Activated B cell treated with CpG ODN at 0.5 μM for 24 hours (primary cell): ENCODE results near the gene DOCK2. TPM values are rescaled to one million over a fixed set of nuclear protein-coding genes. Genes with fewer than 3 reads are reported as not detected.

Source experiments
- ATAC-seq: fragments of 200-7000 bp; cut with Tn5 transposase; one replicate; pipeline ENCODE4 v1.10.0; 2021; ENCODE audit warnings: low read depth, mild to moderate bottlenecking, moderate library complexity
- CTCF ChIA-PET: fragments of 350-600 bp; sonication (Branson Sonifier 250); formaldehyde crosslinking; loops from one replicate; lab custom pipeline; 2021; ENCODE audit warnings: antibody characterized with exemption; lab: Charles Lee
- POLR2A ChIA-PET: fragments of 350-600 bp; sonication (Branson Sonifier 250); formaldehyde crosslinking; loops from one replicate; lab custom pipeline; 2021; ENCODE audit warnings: antibody characterized with exemption; lab: Charles Lee
- DNase-seq: peaks from one replicate; pipeline ENCODE4 v3.0.0; 2022
- H3K27ac Mint-ChIP-seq: one replicate; pipeline ENCODE4 v1.8.0; 2020; ENCODE audit warnings: mixed read lengths
- H3K27me3 Mint-ChIP-seq: one replicate; pipeline ENCODE4 v1.8.0; 2021; ENCODE audit warnings: mixed read lengths
- H3K36me3 Mint-ChIP-seq: one replicate; pipeline ENCODE4 v1.8.0; 2021; ENCODE audit warnings: low read depth, mixed read lengths
- H3K4me1 Mint-ChIP-seq: one replicate; pipeline ENCODE4 v1.8.0; 2021; ENCODE audit warnings: mixed read lengths
- H3K4me3 Mint-ChIP-seq: one replicate; pipeline ENCODE4 v1.8.0; 2020; ENCODE audit warnings: mild to moderate bottlenecking, mixed read lengths
- H3K9me3 Mint-ChIP-seq: one replicate; pipeline ENCODE4 v1.8.0; 2020; ENCODE audit warnings: mixed read lengths
- CTCF ChIP-seq: fragments of 200-600 bp; IDR thresholded peaks from one replicate; pipeline ENCODE4 v1.8.0; 2022; ENCODE audit warnings: antibody characterized with exemption, mild to moderate bottlenecking
- intact Hi-C: fragments of 100-400 bp; cut with micrococcal nuclease; formaldehyde crosslinking; loops from one replicate; pipeline ENCODE4 v1.15.1; 2024
- total RNA-seq: library from RNA; stranded (reverse); gene quantifications from 2 replicates; pipeline ENCODE4 v1.2.3, GENCODE V29; 2022

DOCK2 gene
- total RNA-seq, 1 donor from 2014 or later = 344 TPM

- intact Hi-C loops = loop anchor here (1.0 to 5.0 kb wide), 2 partner anchors 277 to 998 kb away; no protein-coding TSS in a partner anchor
- DNase-seq (no peak), ATAC-seq (no peak)
- Mint-ChIP-seq H3K27ac (no peak within 1 kb of the TSS), H3K4me1 (peaks cover 9% of the 10 kb centered on the region), H3K27me3 (no peaks in the 10 kb centered on the region), H3K4me3 (no peak within 1 kb of the TSS), H3K9me3 (no peaks in the 10 kb centered on the region), H3K36me3 (peaks cover 64% of the 10 kb centered on the region)
- POLR2A ChIA-PET = no interaction called here
- no peak for TF ChIP-seq CTCF
- CTCF ChIA-PET = interaction anchor here (1.2 to 1.8 kb wide), 3 partner anchors 9 to 278 kb away, joined by 3 to 11 read pairs (median 5); no protein-coding TSS in a partner anchor
These were observed 343.5 kb downstream of the DOCK2 start, which contains the start of gene INSYN2B for GRCh38 chr5:169980418-169981053. INSYN2B (minus strand) TSS chr5:169980495; CDS start chr5:169883898, 96,597 bp downstream.

GRCh38 chr5:169988206-169988605 lies 351.1 kb downstream of the DOCK2 start:
- Mint-ChIP-seq H3K4me1 (no peaks in the 10 kb centered on the region), H3K9me3 (no peaks in the 10 kb centered on the region), H3K27ac (no peak overlapping the region), H3K4me3 (no peak overlapping the region), H3K27me3 (no peaks in the 10 kb centered on the region), H3K36me3 (peaks cover 88% of the 10 kb centered on the region)
- no peak for TF ChIP-seq CTCF
- intact Hi-C loops = no loop called here
- DNase-seq (no peak), ATAC-seq (no peak)
- ChIA-PET CTCF (no interaction called here), POLR2A (no interaction called here)

- Mint-ChIP-seq H3K4me3 (no peak overlapping the region), H3K9me3 (no peaks in the 10 kb centered on the region), H3K4me1 (no peaks in the 10 kb centered on the region), H3K27ac (no peak overlapping the region), H3K36me3 (peaks cover 90% of the 10 kb centered on the region), H3K27me3 (no peaks in the 10 kb centered on the region)
- no peak for ATAC-seq
- ChIA-PET CTCF (no interaction called here), POLR2A (no interaction called here)
- no peak for TF ChIP-seq CTCF
- intact Hi-C loops = no loop called here
- no peak for DNase-seq
These were observed 351.9 kb downstream of the DOCK2 start for GRCh38 chr5:169988947-169989346.

GRCh38 chr5:169989365-169989764 lies 352.3 kb downstream of the DOCK2 start:
- no peak for TF ChIP-seq CTCF
- Mint-ChIP-seq H3K4me3 (no peak overlapping the region), H3K27ac (no peak overlapping the region), H3K27me3 (no peaks in the 10 kb centered on the region), H3K4me1 (no peaks in the 10 kb centered on the region), H3K36me3 (peaks cover 90% of the 10 kb centered on the region), H3K9me3 (no peaks in the 10 kb centered on the region)
- intact Hi-C loops = no loop called here
- CTCF ChIA-PET = no interaction called here
- POLR2A ChIA-PET = no interaction called here
- no peak for ATAC-seq
- no peak for DNase-seq

DNA sequence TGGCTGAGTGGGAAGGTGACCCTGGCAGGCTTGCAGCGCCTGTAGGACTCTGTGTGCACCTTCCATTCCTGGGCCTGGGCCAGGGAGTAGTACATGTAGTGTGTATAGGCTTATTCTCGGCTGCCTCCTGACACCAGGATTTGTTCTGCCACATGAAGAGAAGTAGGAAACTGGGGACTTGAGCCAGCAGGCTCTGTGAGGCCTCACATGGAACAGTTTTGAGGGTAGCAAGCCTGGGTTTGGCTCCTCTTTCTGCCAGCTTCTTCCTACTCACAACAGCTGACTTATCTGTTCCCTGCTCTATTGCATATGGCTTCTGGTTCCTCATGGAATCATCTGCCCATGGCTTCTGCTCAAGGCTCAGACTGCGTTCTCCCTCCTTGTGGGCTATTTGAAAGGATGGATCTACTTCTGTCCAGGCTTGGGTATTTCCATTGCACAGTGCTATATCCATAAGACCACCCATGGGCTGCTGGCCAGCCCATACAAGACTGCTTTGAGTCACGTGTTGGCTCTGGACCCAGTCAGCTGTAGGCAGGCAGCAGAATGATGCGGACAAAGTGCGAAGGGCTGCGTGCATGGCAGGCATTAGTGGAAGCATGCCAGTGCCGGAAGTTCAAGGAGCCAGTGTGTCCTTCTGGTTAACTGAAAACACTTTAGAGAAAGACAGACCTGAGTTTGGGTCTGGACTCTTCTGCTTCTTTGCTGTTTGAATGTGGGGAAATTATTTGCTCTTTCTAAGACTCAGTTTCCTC lies 354.2 kb downstream of the DOCK2 start:
- ATAC-seq = no peak
- H3K27me3 Mint-ChIP-seq = no peaks in the 10 kb centered on the region
- no peaks in the 10 kb centered on the region for H3K9me3 Mint-ChIP-seq
- H3K4me3 Mint-ChIP-seq = no peak overlapping the region
- CTCF ChIA-PET = no interaction called here
- no peaks in the 10 kb centered on the region for H3K4me1 Mint-ChIP-seq
- H3K36me3 Mint-ChIP-seq = peaks cover 89% of the 10 kb centered on the region
- no peak for DNase-seq
- H3K27ac Mint-ChIP-seq = no peak overlapping the region
- intact Hi-C loops = no loop called here
- POLR2A ChIA-PET = no interaction called here
- no peak for TF ChIP-seq CTCF
